H1 (cell line): ENCODE data around the gene ALDH5A1.

Experiments
- CBX8 ChIP-seq: fragments of 300-800, 300-1000 bp; sonication (generic); IDR thresholded peaks from 2 replicates; pipeline ENCODE4 v1.7.1; 2016; ENCODE audit warnings: low read depth, low read length, borderline replicate concordance
- CEBPB ChIP-seq: IDR thresholded peaks from 2 replicates; pipeline ENCODE4 v1.6.1; 2012; ENCODE audit warnings: low read depth, low read length
- CHD2 ChIP-seq: IDR thresholded peaks from 2 replicates; pipeline ENCODE4 v1.6.1; 2012; ENCODE audit warnings: low read length, improper control_type of control experiment
- EP300 ChIP-seq, 2 experiments: IDR thresholded peaks; 1 replicate in 1 of 2; 2 replicates in 1 of 2; pipeline ENCODE4 v1.6.1; 2011 to 2012; ENCODE audit warnings: low read depth in 2 of 2, low read length in 2 of 2, mild to moderate bottlenecking in 2 of 2, borderline replicate concordance in 1 of 2, inconsistent platforms in 1 of 2, moderate library complexity in 1 of 2
- EZH2 ChIP-seq: fragments of 200-600 bp; sonication (generic); IDR thresholded peaks from 2 replicates; pipeline ENCODE4 v1.7.1; 2012; ENCODE audit warnings: low read depth, mild to moderate bottlenecking, moderate library complexity, low read length, inconsistent platforms; ENCODE audit not compliant: severe bottlenecking
- GABPA ChIP-seq: IDR thresholded peaks from 2 replicates; pipeline ENCODE4 v1.6.1; 2011; ENCODE audit warnings: mild to moderate bottlenecking, low read length, moderate library complexity, borderline replicate concordance; ENCODE audit not compliant: insufficient read depth
- GTF2F1 ChIP-seq: IDR thresholded peaks from 2 replicates; pipeline ENCODE4 v1.6.1; 2012; ENCODE audit warnings: low read depth, low read length, improper control_type of control experiment, borderline replicate concordance
- NANOG ChIP-seq: IDR thresholded peaks from 2 replicates; pipeline ENCODE4 v1.6.1; 2011; ENCODE audit warnings: low read length, low read depth, mild to moderate bottlenecking, inconsistent platforms; ENCODE audit not compliant: insufficient read depth, poor library complexity, severe bottlenecking
- POLR2A ChIP-seq, 2 experiments: IDR thresholded peaks; 1 replicate in 1 of 2; 2 replicates in 1 of 2; pipeline ENCODE4 v1.6.1; 2011; ENCODE audit warnings: low read depth in 2 of 2, low read length in 2 of 2, mild to moderate bottlenecking in 2 of 2; ENCODE audit errors: control extremely low read depth in 1 of 2
- POLR2AphosphoS5 ChIP-seq: IDR thresholded peaks from 2 replicates; pipeline ENCODE4 v1.6.1; 2011; ENCODE audit warnings: low read depth, low read length
- SUZ12 ChIP-seq: fragments of 200-600 bp; sonication (generic); IDR thresholded peaks from 2 replicates; pipeline ENCODE4 v1.6.1; 2012; ENCODE audit warnings: mild to moderate bottlenecking, inconsistent platforms, low read length, moderate library complexity, mixed read lengths
- USF2 ChIP-seq: IDR thresholded peaks from 2 replicates; pipeline ENCODE4 v1.6.1; 2011; ENCODE audit warnings: low read length, improper control_type of control experiment
- TF ChIP-seq, protein P1 (sequence below), 3 experiments: IDR thresholded peaks; 1 replicate in 2 of 3; 2 replicates in 1 of 3; pipeline versions ENCODE4 v1.5.1 to v1.6.1; 2011; ENCODE audit warnings: low read length in 3 of 3, mild to moderate bottlenecking in 3 of 3, inconsistent platforms in 2 of 3, low read depth in 1 of 3, moderate library complexity in 1 of 3; ENCODE audit not compliant: insufficient read depth in 1 of 3; ENCODE audit errors: control extremely low read depth in 1 of 3
- TF ChIP-seq, protein P2 (sequence below): IDR thresholded peaks from 2 replicates; pipeline ENCODE4 v1.6.1; 2012; ENCODE audit warnings: inconsistent platforms

DNA sequence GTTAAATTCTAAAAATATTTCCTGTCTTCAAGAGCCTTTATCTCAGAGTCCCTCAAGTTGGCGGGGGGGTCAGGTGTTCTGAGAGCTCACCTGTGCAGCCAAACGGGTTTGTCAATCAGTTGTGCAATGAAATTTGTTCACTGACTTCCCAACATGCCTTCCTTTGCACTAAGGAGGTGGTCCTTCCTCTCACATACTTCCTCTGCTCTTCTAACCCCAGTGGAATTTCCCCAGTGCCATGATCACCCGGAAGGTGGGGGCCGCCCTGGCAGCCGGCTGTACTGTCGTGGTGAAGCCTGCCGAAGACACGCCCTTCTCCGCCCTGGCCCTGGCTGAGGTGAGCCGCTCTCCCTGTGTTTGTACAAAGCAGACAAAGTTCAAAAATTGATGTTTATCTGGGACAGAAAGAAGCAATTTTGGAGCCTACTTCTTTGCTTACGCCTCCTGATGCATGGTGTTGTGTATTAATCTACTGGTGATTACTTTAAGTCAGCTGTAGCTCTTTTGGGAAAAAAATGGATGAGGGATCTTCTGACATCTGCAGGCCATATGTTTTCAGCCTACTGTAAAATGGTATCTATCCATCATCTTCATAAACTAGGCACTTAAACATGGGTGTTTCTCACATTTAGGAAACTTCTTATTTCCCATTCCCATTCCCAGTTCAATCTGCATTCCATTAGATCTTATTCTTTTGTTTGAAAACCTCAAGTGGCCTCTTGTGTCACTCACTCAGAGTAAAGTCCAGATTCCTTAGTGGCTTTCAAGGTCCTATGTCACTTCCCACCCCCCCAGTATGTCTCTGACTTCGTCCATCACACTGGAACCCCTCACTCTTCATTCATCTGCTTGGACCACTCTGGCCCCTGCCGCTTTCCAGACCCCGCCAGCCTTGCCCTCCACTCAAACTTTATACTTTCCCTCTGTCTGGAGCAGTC is 10.1 kb downstream of the ALDH5A1 start:
- TF ChIP-seq, protein P1, sequence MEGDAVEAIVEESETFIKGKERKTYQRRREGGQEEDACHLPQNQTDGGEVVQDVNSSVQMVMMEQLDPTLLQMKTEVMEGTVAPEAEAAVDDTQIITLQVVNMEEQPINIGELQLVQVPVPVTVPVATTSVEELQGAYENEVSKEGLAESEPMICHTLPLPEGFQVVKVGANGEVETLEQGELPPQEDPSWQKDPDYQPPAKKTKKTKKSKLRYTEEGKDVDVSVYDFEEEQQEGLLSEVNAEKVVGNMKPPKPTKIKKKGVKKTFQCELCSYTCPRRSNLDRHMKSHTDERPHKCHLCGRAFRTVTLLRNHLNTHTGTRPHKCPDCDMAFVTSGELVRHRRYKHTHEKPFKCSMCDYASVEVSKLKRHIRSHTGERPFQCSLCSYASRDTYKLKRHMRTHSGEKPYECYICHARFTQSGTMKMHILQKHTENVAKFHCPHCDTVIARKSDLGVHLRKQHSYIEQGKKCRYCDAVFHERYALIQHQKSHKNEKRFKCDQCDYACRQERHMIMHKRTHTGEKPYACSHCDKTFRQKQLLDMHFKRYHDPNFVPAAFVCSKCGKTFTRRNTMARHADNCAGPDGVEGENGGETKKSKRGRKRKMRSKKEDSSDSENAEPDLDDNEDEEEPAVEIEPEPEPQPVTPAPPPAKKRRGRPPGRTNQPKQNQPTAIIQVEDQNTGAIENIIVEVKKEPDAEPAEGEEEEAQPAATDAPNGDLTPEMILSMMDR (IDR thresholded peaks at IDR 0.05; ENCODE audit: control extremely low read depth in 1 of 3, insufficient read depth in 1 of 3, low read depth in 1 of 3, low read length in 3 of 3): no peak
- TF ChIP-seq NANOG (no peak), GABPA (no peak), CEBPB (no peak), EP300 (IDR thresholded peaks at IDR 0.05; ENCODE audit: borderline replicate concordance in 1 of 2, low read depth in 2 of 2, low read length in 2 of 2) (no peak), CBX8 (no peak), POLR2AphosphoS5 (no peak), SUZ12 (no peak), EZH2 (no peak), CHD2 (no peak), USF2 (no peak), POLR2A (IDR thresholded peaks at IDR 0.05; ENCODE audit: control extremely low read depth in 1 of 2, low read depth in 2 of 2, low read length in 2 of 2) (no peak), GTF2F1 (no peak)
- TF ChIP-seq, protein P2, sequence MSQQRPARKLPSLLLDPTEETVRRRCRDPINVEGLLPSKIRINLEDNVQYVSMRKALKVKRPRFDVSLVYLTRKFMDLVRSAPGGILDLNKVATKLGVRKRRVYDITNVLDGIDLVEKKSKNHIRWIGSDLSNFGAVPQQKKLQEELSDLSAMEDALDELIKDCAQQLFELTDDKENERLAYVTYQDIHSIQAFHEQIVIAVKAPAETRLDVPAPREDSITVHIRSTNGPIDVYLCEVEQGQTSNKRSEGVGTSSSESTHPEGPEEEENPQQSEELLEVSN: no peak
